GM18499 (cell line): ENCODE measurements around the gene TMEM218.
"Not testable (repeated sequence)": the region's sequence is repeated elsewhere in the genome, so short reads cannot be mapped to it uniquely, and the experiment has no call there.

Experiments
- ATAC-seq: cut with Tn5 transposase; IDR thresholded peaks from one replicate; pipeline ENCODE4 v1.9.1; 2021; ENCODE audit warnings: moderate number of reproducible peaks; ENCODE audit not compliant: insufficient read depth, unreplicated experiment

The TMEM218 gene

GRCh38 chr11:125062218-125062930 is 49.1 kb downstream of the TMEM218 start:
- ATAC-seq, result no peak

DNA sequence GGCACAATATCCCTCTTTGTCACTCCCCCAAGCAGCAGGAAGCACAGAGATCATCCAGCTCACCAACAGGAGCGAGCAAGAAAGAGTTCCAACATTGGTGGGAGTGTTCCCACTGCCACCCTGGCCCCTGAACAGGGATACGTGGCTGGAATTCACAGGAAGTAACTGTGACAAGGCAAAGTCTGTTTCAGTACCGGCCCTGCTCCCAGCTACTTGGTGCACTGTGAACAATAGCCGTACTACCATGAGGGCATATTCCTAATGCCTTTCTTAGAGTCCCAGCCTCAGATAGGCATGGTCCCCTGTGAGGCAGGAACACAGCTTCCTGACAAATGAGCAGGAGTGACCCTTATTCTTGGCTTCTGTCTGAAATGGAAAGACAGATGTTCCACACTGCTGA is 50.1 kb downstream of the TMEM218 start:
- ATAC-seq, result no peak

- no peak for ATAC-seq
These were observed 53.8 kb downstream of the TMEM218 start for GRCh38 chr11:125057693-125058016.

GRCh38 chr11:125056931-125057692 is 54.3 kb downstream of the TMEM218 start:
- ATAC-seq, result no peak

DNA sequence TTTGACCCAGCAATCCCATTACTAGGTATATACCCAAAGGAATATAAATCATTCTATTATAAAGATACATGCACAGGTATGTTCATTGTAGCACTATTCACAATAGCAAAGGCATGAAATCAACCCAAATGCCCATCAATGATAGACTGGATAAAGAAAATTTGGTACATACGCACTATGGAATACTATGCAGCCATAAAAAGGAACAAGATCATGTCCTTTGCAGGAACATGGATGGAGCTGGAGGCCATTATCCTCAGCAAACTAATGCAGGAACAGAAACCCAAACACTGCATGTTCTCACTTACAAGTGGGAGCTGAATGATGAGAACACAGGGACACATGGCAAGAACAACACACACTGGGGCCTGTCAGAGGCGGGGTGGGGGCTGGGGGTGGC is 55.3 kb downstream of the TMEM218 start:
- ATAC-seq, result not testable (repeated sequence)

GRCh38 chr11:125055107-125055715 is 56.2 kb downstream of the TMEM218 start:
- ATAC-seq, result no peak

DNA sequence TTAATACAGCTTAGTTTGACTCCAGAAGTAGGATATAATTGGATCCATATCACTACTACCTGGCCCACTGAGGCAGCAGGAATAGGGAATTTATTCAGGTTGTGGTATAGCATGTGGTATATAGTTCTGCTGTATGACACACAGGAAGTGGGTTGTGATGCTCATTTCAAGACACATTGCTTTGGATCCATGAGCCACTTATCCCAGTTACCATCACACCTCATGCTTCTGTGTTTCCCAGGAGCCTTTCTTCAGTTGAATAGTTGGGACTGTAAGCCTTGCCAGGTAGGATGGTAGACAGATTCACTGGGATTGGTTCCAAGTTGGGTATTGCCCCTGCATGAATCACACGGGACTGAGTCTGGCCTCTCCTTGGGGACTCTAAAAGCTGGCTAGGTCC is 58.3 kb downstream of the TMEM218 start:
- no peak for ATAC-seq

- ATAC-seq, result no peak
These were observed 59.4 kb downstream of the TMEM218 start for GRCh38 chr11:125052047-125052446.

- no peak for ATAC-seq
These were observed 62.1 kb downstream of the TMEM218 start for GRCh38 chr11:125049164-125049792.
